Measurements from ENCODE around the gene ABHD12. TPM values are rescaled to one million over a fixed set of nuclear protein-coding genes. Genes with fewer than 3 reads are reported as not detected.

Gene ABHD12
- total and polyA plus RNA-seq, 10 of the 15 experiments (the other 5 are each of a cell fraction or from before 2014, with no cell fraction given) = 1.5 to 61.8 (median 26.7) TPM

- TF ChIP-seq CUX1 (IDR thresholded peaks at IDR 0.05; ENCODE audit: insufficient replicate concordance, low read depth, low read length) (no peak), NFYA (IDR thresholded peaks at IDR 0.05; ENCODE audit: borderline replicate concordance, low read depth, low read length) (no peak), ESRRA (IDR thresholded peaks at IDR 0.05; ENCODE audit: low read length) (no peak), PKNOX1 (IDR thresholded peaks at IDR 0.05) (no peak), CREM (IDR thresholded peaks at IDR 0.05; ENCODE audit: low read depth) (no peak), ATF3 (IDR thresholded peaks at IDR 0.05; ENCODE audit: borderline replicate concordance, extremely low read depth, low read depth, low read length) (no peak)
Measured at GRCh38 chr20:25309395-25310267, 81.0 kb downstream of the ABHD12 start (continued).
